AG09309 (cell line): ENCODE measurements around the gene MAFF.
"Not testable (repeated sequence)": the region's sequence is repeated elsewhere in the genome, so short reads cannot be mapped to it uniquely, and the experiment has no call there.

Source experiments
- DNase-seq: peaks from one replicate; pipeline ENCODE4 v3.0.0-alpha.2; 2010; ENCODE audit warnings: low read depth
- H3K4me3 ChIP-seq: 2 replicates; pipeline ENCODE4 v1.5.1; 2011; ENCODE audit warnings: mild to moderate bottlenecking, low read depth, low read length, moderate library complexity; ENCODE audit not compliant: control insufficient read depth
- TF ChIP-seq, protein P1 (sequence below): IDR thresholded peaks from 2 replicates; pipeline ENCODE4 v1.5.1; 2011; ENCODE audit warnings: mild to moderate bottlenecking, low read depth, low read length, inconsistent platforms; ENCODE audit not compliant: insufficient read depth, control insufficient read depth; ENCODE audit errors: missing control alignments

MAFF gene

GRCh38 chr22:38201711-38202436 lies at the start of gene MAFF:
MAFF (plus strand) TSS chr22:38201994; CDS start chr22:38213854, 11,860 bp downstream.
- DNase-seq: peak; percentile 91
- H3K4me3 ChIP-seq: peak within 1 kb of the TSS; percentile 95
- TF ChIP-seq, protein P1, sequence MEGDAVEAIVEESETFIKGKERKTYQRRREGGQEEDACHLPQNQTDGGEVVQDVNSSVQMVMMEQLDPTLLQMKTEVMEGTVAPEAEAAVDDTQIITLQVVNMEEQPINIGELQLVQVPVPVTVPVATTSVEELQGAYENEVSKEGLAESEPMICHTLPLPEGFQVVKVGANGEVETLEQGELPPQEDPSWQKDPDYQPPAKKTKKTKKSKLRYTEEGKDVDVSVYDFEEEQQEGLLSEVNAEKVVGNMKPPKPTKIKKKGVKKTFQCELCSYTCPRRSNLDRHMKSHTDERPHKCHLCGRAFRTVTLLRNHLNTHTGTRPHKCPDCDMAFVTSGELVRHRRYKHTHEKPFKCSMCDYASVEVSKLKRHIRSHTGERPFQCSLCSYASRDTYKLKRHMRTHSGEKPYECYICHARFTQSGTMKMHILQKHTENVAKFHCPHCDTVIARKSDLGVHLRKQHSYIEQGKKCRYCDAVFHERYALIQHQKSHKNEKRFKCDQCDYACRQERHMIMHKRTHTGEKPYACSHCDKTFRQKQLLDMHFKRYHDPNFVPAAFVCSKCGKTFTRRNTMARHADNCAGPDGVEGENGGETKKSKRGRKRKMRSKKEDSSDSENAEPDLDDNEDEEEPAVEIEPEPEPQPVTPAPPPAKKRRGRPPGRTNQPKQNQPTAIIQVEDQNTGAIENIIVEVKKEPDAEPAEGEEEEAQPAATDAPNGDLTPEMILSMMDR: no peak

DNA sequence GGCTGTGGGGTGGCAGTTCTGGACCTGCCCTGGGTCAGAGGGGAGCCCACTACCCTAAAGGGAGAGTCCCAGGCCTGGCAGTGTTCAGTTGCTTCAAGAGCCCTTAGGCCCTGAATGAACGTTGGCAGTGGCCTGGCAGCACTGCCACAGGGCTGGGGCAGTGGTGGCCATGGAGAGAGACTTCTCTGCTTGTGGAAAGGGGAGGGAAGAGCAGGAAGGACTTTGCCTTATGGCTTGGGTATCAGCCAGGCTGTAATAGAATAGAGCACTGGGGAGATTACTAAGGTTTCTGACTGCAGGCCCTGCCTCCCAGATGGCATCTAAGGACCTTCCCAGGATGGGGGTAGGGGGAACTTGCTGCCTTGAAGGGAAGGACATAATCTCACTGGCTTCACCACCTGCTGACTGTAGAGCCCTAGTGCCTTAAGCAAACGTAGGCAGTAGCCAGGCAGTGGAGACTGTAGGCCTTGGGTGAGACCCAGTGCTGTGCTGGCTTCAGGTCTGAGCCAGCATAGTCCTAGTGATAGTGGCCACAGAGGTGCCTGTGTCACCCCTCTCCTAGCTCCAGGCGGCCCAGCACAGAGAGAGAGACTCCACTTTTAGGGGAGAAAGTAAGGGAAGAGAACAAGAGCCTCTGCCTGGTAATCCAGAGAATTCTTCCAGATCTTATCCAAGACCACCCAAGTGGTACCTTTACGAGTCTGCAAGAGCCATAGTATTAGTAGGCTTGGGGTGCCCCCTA lies 47.8 kb upstream of the MAFF start:
- DNase-seq: no peak
- no peak overlapping the region for H3K4me3 ChIP-seq
- TF ChIP-seq, protein P1: no peak

DNA sequence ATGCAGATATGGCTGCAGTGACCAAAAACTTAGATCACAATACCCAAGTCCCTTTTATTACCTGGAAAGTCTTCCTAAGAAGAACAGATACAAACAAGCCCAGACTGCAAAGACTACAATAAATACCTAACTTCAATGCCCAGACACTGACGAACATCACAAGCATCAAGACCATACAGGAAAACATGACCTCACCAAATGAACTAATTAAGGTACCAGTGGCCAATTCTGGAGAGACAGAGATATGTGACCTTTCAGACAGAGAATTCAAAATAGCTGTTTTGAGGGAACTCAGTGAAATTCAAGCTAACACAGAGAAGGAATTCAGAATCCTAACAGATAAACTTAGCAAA lies 47.3 kb upstream of the MAFF start:
- not testable (repeated sequence) for H3K4me3 ChIP-seq, DNase-seq

GRCh38 chr22:38155703-38156102 lies 46.1 kb upstream of the MAFF start:
- no peak overlapping the region for H3K4me3 ChIP-seq
- TF ChIP-seq, protein P1: no peak
- no peak for DNase-seq

- no peak for DNase-seq
- TF ChIP-seq, protein P1: no peak
- H3K4me3 ChIP-seq: no peak overlapping the region
Measured at GRCh38 chr22:38162881-38163843, 38.6 kb upstream of the MAFF start.

DNA sequence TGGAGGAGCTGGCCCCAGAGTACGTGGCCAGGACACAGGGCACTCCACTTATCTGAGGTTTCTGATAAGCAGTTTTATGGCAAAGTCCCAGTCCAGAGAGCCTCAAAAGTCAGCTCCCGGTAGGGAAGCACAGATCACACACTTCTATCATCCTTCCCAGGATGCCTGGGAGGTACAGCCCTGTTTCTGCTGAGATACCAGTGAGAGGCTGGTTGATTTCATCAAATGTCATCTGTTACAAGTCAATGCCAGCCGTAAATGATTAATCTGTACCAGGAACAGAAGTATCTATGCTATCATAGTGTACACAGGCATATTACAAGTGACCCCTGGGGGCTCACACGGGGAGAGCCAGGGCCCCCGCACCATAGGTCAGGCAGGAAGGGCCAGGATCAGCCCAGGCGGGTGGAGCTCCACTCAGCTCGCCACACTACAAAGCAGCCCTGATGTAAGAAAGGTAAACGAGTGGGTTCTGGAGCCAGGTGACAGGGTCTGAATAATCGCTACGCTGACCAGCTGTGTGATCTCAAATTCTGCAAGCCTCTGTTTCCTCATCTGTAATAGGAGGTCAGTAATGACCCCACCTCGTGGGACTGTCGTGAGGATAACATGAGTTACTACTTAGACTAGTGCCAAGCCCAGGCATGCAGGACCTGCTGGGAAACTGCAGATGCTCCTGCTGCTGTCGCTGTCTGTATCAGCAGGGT lies 37.8 kb upstream of the MAFF start:
- DNase-seq: no peak
- no peak overlapping the region for H3K4me3 ChIP-seq
- TF ChIP-seq, protein P1: no peak
